T-helper 2 cell treated with Interferon-gamma antibody and Interleukin-4, amounts not matched to agents 100 ng/mL and 5 ng/mL, for 36 hours (primary cell): ENCODE measurements around the gene MORC2. TPM values are rescaled to one million over a fixed set of nuclear protein-coding genes. Genes with fewer than 3 reads are reported as not detected.

Source experiments
- intact Hi-C: fragments of 100-400 bp; cut with micrococcal nuclease; formaldehyde crosslinking; loops from one replicate; pipeline ENCODE4 v1.15.1; 2023
- total RNA-seq: library from RNA; stranded (reverse); gene quantifications from 2 replicates; pipeline ENCODE4 v1.2.3, GENCODE V29; 2022

Gene MORC2
- total RNA-seq, 1 donor from 2014 or later: 36.8 TPM

DNA sequence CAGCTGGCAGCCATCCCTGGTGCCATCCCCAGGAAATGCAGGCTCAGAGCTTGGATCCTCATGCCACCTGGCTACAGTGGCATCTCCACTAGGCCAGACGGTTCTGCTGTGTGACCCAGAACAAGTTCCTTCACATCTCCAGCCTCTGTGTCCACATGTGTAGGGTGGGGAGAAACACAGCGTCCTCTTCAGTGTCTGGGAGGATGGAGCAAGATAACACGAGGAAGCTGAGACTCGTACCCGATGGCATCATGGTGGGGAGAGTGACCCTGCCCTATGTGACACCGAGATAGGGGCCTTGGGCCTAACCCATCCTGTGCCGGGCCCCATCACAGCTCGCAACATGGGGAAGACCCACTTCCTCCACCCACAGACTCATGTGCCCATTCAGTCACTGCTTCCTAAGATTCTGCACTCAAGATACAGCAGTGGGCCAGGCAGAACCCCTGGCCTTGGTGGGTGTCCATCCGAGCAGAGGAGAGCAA lies 78.5 kb downstream of the MORC2 start:
- intact Hi-C loops: no loop called here

DNA sequence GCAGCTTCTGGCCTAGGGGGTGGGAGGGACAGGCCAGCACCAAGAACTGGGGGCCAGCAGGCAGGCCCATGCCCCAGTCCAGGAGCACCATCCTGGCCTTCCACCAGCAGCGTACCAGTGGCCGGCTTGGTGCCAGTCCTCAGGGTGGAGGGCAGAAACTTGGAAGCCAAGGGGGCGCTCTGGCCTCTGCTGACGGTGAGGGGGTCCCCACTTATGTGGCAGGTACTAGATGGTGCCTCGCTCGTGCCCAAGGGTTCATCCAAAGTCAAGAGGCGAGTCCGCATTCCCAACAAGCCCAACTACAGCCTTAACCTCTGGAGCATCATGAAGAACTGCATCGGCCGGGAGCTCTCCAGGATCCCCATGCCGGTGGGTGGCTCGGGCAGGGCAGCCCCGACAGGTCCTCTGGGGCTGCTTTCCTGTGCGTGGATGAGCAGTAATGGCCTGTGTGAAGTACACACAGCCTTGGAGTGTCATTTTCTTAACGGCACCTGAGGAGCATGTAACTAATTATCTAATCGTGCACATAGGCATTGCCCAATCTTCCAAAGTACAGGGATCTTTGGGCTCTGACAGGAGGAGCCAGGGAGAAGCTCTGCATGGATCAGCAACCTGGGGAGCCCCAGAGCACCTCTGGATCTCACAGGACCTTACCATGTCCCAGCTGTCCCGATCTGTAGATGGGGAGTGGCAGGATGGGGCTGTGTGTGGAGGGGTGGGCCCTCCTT lies 79.1 kb downstream of the MORC2 start:
- intact Hi-C loops: no loop called here

- intact Hi-C loops: no loop called here
These were observed 80.7 kb downstream of the MORC2 start for GRCh38 chr22:30887861-30888260.

- intact Hi-C loops: no loop called here
These were observed 81.1 kb downstream of the MORC2 start for GRCh38 chr22:30887453-30887852.

GRCh38 chr22:30885591-30885990 lies 83.0 kb downstream of the MORC2 start:
- intact Hi-C loops: no loop called here

GRCh38 chr22:30885001-30885366 lies 83.6 kb downstream of the MORC2 start:
- intact Hi-C loops: no loop called here

DNA sequence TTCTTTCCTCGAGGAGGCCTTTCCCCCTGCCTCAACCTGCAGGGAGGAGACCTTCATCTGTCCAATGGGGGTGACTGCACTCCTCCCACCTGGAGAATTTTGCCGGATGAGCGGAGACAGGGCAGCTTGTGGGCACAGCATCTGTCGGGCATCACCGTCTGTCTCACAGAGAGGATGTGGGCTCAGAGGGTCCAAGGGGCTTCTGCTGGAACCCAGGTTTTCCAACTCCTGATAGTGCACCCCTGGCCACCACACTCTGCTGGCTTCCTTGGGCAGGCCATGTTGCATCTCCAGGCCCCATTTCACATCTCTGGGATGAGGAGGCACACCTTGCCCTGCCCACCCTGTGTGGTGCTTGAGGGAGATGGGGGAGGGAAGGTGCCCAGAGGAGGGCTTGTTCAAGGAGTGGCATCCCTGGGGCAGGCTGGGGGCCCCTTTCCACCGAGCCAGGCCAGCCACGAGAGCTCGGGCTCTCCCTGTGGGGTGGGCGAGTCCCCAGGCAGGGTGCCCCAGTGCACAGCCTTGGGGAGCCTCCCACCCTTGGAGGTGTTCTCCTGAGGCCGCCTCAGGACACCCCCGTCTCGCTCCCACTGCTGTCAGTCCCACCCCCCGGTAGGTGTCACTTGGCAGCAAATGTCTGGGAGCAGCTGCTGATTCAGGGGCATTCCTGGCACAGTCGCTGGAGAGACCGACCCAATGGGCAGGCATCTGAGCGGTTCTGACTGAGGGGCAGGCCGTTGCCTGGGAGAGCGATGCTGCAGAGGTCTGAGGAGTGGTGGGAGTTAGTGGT lies 84.2 kb downstream of the MORC2 start:
- intact Hi-C loops: no loop called here

DNA sequence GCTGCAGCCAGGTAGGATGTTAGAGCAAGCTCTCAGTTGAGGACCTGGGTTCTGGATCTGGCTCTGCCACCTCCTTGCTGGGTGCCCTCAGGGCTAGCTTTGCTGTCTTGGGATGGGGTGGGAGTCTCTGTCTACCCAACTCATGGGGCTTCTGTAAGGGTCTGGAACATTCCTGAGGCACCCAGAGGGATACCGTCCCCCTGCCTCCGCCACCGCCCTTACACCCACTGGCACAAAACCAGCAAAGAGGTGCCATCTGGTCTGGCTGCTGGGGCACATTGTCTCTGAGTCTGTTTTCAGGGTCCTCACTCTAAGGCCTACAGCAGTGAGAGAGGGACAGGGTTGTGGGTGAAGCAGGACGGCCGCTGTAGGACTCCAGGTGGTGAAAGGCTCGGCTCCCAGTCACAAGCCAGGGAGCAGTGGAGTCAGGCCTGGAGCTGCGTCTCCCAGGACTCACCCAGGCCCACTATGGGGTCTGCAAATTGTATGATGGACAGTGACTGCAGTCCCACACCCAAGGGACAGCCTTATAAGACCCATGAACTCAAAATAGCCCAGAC lies 84.9 kb downstream of the MORC2 start:
- intact Hi-C loops: no loop called here

GRCh38 chr22:30882974-30883533 lies 85.5 kb downstream of the MORC2 start:
- intact Hi-C loops: no loop called here

DNA sequence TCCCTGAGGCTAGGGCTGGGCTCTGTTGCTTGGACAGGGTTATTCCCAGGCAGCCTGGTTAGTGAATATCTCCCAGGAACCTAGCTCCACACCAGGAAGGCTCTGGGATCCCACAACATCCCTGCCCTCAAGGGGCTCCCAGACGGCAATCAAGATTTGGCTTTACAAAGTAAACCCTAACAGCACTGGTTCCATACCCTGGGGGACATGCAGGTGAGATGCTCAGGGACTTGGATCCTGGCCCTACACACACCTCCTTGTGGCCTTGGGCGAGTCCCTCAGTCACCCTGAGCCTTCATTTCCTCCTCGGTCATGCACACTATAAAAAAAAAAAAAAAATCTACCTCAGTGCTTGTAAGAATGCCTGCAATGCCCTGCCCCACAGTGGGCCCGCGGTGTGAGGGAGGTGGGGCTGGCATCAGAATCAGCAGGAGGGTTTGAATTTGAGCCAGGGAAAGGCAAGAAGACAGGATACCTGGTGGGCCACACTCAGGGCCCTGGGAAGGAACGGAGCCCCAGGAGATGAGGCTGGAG lies 86.3 kb downstream of the MORC2 start:
- intact Hi-C loops: no loop called here

DNA sequence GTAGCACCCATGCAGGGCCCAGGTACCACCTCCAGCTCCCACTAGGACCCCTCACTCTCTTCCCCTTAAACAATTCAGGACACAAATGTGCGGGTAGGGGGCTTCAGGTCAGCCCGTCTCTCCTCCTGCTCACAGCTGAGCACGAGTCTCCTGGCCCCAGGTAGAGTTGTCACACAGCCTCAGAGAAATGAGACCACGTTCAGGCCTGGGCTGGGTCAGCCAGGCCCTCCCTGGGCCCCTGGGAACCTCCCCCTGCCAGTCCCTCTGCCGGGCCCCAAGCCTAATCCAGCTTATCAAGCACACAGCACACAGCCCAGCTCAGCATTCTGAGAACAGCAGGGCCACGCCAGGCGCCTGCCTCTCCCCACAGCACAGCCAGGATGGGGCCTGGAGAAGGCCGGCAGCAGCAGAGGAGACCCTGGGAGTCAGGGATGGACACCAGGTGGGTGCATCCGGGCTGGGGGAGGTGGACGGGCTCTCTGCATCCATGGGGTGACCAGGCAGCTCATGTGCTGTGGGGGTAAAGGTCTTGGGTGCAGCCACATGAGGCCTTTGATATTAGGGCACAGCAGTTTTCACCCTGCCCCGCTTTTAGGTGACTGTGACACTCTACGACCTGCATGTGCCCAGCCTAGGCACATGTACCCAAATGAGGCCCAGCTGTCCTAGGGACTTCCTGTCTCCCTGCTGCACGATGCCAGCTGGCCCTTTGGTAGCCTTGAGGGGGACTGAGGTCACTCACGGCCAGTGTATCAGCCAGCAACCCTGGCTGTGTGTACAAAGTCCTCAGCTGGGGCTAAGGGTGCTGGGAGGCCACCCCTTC lies 87.0 kb downstream of the MORC2 start:
- intact Hi-C loops: no loop called here

DNA sequence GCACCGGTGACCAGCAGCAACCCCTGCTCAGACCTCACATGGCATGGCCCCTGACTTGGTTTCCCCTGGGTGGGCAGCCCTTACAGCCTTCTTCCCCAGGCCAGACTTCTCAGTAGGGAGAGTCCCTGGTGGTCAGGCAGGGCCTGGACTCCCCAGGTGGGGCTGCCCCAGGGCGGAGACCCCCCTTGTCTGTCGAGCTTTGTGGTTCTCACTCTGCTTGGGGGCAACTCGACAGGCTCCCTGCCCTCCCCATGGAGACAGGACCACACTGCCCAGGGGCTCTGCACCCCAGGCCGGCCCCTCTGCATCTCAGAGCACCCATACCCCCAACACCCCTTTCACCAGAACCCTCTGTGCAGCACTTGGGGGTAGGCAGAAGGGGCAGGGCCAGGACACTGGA lies 87.7 kb downstream of the MORC2 start:
- intact Hi-C loops: no loop called here

- intact Hi-C loops: no loop called here
These were observed 88.4 kb downstream of the MORC2 start for GRCh38 chr22:30880181-30880601.

DNA sequence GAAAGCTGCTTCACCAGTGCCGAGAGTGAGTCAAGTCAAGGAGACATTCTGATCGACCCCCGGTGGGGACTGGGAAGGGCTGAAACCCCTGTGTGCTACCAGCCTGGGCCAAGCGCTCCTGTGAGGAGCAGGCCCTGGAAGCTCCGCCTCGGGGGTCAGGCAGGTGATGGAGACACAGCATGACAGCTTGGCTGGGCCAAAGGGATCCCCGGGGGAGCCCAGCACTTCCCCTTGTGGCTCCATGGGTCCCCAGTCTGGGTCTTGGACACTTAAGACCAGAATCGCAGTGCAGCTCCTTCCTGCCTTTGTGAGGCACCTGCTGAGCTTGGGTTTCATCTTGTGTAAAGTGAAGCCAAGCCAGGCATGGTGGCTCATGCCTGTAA lies 89.2 kb downstream of the MORC2 start:
- intact Hi-C loops: no loop called here

- intact Hi-C loops: no loop called here
These were observed 89.8 kb downstream of the MORC2 start for GRCh38 chr22:30878516-30879414.

GRCh38 chr22:30877662-30878515 lies 90.7 kb downstream of the MORC2 start:
- intact Hi-C loops: no loop called here

DNA sequence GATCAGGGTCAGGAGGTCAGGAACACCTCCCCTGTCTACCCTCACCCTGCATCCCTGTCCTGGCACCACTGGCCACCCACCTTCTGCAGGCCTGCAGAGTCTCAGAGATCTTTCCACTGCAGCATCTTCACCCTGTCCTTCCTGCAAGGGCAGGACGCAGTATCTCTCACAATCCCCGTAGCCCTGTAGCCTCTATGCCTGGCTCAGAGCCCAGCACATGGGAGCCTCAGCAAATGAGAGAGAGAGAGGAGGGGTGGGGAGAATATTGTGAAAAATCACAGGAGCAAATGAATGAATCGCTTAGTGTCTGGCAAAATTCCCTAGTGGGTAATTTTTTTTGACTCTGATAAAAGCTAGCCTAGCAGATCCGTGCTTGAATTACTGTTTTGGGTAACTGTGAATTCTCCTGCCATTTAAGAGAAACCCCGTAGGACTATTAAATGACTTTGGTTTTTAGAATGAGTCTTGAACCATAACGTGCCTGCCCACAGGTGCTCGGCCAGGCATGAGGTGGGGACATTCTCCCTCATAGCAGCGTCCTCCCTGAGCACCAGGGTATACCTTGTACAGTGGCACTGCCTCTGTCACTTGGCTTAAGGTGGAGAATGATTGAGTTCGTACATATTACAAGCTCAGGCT lies 91.5 kb downstream of the MORC2 start:
- intact Hi-C loops: no loop called here

GRCh38 chr22:30876221-30876751 lies 92.3 kb downstream of the MORC2 start:
- intact Hi-C loops: no loop called here
